ENCODE data around the gene ESRRG.

ESRRG gene

DNA sequence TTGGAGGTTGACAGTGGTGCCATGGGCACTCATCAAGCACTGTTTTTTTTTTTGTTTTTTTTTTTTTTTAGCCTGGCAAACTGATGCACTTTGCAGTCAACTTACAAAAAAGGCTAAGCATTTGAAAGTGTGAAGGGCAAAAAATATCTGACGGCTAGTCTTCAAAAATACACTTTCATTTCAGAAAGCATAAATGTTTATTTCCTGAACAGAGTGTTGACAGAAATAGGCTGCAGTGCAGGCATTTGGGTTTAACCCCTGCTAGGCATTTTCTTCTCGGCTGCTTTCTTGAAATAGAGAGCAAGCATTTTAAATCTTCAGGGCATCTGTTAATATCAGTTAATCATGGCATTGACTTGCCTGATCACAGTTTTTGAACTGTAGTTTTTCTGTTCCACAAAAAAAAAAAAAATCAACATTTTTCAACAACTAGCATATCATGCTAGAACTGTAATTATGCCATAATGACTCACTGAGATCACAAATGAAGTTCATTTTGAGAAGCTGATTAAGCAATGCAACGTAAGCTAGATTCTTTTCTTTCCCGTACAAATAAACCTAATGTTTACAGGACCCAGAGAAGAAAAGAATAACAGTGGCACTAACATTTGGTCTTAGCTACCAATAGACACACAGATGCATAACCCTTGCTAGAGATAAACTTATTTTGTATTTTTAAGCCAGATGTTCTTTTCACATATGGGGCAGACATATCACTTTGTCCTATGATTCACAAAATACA, 199.6 kb downstream of the ESRRG start:
- no peak for DNase-seq (ENCODE audit: low read depth)
- TF ChIP-seq, protein P1, sequence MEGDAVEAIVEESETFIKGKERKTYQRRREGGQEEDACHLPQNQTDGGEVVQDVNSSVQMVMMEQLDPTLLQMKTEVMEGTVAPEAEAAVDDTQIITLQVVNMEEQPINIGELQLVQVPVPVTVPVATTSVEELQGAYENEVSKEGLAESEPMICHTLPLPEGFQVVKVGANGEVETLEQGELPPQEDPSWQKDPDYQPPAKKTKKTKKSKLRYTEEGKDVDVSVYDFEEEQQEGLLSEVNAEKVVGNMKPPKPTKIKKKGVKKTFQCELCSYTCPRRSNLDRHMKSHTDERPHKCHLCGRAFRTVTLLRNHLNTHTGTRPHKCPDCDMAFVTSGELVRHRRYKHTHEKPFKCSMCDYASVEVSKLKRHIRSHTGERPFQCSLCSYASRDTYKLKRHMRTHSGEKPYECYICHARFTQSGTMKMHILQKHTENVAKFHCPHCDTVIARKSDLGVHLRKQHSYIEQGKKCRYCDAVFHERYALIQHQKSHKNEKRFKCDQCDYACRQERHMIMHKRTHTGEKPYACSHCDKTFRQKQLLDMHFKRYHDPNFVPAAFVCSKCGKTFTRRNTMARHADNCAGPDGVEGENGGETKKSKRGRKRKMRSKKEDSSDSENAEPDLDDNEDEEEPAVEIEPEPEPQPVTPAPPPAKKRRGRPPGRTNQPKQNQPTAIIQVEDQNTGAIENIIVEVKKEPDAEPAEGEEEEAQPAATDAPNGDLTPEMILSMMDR (conservative IDR thresholded peaks at IDR 0.05; ENCODE audit: low read depth, low read length), result no peak
- no peak overlapping the region for H3K4me3 ChIP-seq (ENCODE audit: low read length)

- TF ChIP-seq, protein P1 (conservative IDR thresholded peaks at IDR 0.05; ENCODE audit: low read depth, low read length), result no peak
- no peak for DNase-seq (ENCODE audit: low read depth)
- no peak overlapping the region for H3K4me3 ChIP-seq (ENCODE audit: low read length)
These were observed 200.2 kb downstream of the ESRRG start for GRCh38 chr1:216523043-216523442.

GRCh38 chr1:216521477-216521876, 201.8 kb downstream of the ESRRG start:
- TF ChIP-seq, protein P1 (conservative IDR thresholded peaks at IDR 0.05; ENCODE audit: low read depth, low read length), result no peak
- H3K4me3 ChIP-seq (ENCODE audit: low read length), result no peak overlapping the region
- no peak for DNase-seq (ENCODE audit: low read depth)

DNA sequence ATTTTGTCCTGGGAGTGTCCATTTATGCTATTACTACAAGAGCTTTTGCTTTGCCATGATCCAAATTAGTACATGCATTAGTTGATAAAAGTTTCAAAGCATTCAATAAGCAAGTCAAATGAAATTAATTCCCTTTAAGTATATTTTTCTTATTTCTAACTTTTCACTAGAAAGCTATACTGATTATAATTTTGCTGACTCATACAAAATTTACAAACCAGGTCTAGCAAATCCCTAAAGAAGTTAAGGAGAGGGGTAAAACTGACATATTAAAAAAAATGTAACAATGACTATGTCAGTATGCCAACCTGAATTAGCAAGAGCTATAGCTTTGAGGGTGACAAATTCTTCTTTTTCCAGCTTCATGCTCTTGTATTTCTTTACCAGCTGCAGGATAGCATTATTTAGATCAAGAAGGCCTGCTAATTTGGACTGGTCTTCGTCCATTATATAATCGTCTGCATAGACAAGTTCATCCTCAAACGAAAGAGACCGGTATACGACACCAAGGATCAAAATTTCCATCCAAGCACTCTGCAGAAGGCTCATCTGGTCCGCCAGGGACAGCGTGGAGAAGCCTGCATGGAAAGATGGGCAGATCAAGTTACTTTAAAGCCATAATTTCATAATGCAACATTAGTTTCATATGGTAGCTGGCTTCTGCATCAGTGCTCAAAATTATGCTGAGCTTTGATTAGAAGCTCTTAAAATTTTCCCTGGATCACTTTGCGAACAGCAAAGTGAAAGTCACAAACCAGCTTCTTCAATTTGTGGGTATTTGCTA, 204.2 kb downstream of the ESRRG start:
- TF ChIP-seq, protein P1 (conservative IDR thresholded peaks at IDR 0.05; ENCODE audit: low read depth, low read length), result no peak
- no peak for DNase-seq (ENCODE audit: low read depth)
- H3K4me3 ChIP-seq (ENCODE audit: low read length), result no peak overlapping the region

DNA sequence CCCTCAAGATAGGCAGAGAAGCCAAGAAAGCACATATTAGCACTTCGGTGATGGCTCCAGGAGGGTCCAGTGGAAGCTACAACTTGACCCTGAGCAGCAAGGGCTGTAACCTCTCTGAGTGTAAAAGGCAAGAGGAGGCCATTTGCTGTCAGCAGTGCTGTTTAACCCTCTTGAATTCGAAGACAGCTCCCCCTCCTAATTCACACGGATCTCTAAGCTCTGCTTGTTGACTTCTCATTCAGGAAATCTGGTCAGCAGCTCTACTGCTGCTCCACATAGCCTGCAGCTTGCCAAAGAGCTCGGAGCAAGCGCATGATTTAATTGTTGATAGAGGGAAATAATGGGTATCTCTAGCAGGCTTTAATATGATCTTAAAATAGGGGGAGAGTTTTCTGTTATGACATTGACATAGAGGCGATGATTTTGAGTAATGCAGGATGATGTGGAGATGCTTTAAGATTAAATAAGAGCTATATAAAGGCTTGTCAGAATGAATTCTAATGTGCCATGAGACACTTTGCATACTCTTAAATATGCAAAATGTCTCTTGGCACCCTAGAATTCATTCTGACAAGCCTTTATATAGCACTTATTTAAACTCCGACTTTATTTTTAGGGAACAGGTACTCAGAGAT, 220.6 kb downstream of the ESRRG start:
- TF ChIP-seq, protein P1 (conservative IDR thresholded peaks at IDR 0.05; ENCODE audit: low read depth, low read length), result no peak
- H3K4me3 ChIP-seq (ENCODE audit: low read length), result no peak overlapping the region
- DNase-seq (ENCODE audit: low read depth), result no peak

- no peak for DNase-seq (ENCODE audit: low read depth)
- H3K4me3 ChIP-seq (ENCODE audit: low read length), result no peak overlapping the region
- TF ChIP-seq, protein P1 (conservative IDR thresholded peaks at IDR 0.05; ENCODE audit: low read depth, low read length), result no peak
These were observed 222.8 kb downstream of the ESRRG start for GRCh38 chr1:216500273-216500967.

Measured in retinal pigment epithelial cell (primary cell).